A673 (cell line): ENCODE results near the gene JPT1.

Source experiments
- CTCF ChIP-seq: fragments of 300-800, 200-600 bp; sonication (generic); conservative IDR thresholded peaks from 2 replicates; pipeline ENCODE4 v1.5.1; 2017; ENCODE audit warnings: low read depth, mild to moderate bottlenecking, antibody characterized with exemption, low read length, moderate library complexity, mixed read lengths
- EZH2 ChIP-seq: fragments of 200-600 bp; sonication (generic); IDR thresholded peaks from 2 replicates; pipeline ENCODE4 v1.6.1; 2017; ENCODE audit warnings: borderline replicate concordance, low read depth, mild to moderate bottlenecking, mixed read lengths, antibody characterized with exemption, low read length; ENCODE audit not compliant: poor library complexity, severe bottlenecking

DNA sequence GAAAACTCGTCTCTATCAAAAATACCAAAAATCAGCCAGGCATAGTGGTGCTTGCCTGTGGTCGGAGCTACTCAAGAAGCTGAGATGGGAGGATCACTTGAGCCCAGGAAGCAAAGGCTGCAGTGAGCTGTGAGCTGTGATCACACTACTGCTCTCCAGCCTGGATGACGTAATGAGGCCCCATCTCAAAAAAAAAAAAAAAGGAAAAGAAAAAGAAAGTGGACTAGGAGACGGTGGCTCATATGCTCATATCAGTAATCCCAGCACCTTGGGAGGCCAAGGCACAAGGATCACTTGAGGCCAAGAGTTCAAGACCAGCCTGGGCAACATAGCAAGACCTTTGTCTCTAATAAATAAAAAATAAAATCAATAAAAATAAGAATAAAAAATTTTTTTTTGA lies 37.3 kb upstream of the JPT1 start:
- TF ChIP-seq CTCF, result no peak
- TF ChIP-seq EZH2, result no peak
